Measurements from ENCODE around the gene TDRD3.
"Not testable (repeated sequence)": the region's sequence is repeated elsewhere in the genome, so short reads cannot be mapped to it uniquely, and the experiment has no call there.

Gene TDRD3

GRCh38 chr13:60398907-60399589 lies 2.0 kb downstream of the TDRD3 start:
- no peak for DNase-seq

- no peak for DNase-seq
Measured at GRCh38 chr13:60402022-60402421, 5.0 kb downstream of the TDRD3 start.

GRCh38 chr13:60407095-60407494 lies 10.1 kb downstream of the TDRD3 start:
- no peak for DNase-seq

GRCh38 chr13:60407852-60408251 lies 10.8 kb downstream of the TDRD3 start:
- not testable (repeated sequence) for DNase-seq

- not testable (repeated sequence) for DNase-seq
Measured at GRCh38 chr13:60409574-60410292, 12.7 kb downstream of the TDRD3 start.

- no peak for DNase-seq
Measured at GRCh38 chr13:60410299-60410698, 13.3 kb downstream of the TDRD3 start.

DNA sequence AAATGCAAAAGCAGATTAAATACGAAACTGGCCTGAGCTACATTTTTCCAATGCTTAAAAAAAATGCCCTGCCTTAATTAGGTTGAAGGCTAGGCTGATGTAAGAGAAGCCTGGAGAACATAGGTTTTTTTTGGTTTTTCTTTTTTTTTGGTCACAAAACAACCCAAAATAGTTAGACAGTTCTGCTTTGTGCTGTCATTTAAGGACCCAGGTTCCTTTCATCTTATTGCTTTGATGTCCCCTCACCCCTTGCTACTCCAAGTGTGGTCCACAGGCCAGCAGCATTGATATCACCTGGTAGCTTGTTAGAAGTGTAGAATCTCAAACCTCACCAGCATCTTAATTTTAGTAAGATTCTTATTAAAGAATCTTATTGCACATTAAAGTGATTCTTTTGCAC lies 14.4 kb downstream of the TDRD3 start:
- DNase-seq: no peak

DNA sequence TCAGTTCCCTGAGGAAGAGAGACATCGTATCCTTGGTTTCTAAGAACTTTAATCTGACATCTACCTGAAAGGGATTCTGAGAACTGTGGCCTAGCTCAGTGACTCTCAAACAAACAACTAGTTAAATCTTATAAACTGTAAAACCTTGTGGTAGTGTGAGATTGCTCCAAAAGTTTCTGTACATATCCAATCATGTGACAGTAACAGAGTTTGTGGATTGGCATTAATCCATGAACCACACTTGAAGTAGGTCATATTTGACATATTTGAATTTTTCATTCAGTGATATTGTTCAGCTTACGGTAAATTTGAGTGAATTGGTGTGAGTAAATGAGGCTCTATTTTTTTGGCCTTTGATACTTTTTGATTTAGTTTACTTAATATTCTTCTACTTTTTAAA lies 15.0 kb downstream of the TDRD3 start:
- DNase-seq: no peak

- no peak for DNase-seq
Measured at GRCh38 chr13:60412909-60413616, 16.0 kb downstream of the TDRD3 start.

DNA sequence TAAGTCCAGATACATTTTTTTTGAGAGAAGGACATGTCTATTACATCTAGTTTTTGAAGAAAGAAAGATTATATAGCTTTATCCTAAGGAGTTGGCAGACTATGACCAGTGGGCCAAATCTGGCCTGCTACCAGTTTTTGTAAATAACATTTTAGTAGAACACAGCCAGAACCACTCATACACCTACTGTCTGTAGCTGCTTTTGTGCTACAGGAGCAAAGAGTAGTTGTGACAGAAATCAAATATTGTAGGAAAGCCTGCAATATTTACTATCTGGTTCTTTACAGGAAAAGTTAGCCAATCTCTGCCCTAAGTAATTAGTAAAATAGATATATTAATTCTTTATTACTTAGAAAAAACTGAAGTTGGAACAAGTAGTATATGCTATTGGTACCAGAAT lies 17.2 kb downstream of the TDRD3 start:
- no peak for DNase-seq

GRCh38 chr13:60417734-60418133 lies 20.7 kb downstream of the TDRD3 start:
- no peak for DNase-seq

- no peak for DNase-seq
Measured at GRCh38 chr13:60418954-60419353, 21.9 kb downstream of the TDRD3 start.

DNA sequence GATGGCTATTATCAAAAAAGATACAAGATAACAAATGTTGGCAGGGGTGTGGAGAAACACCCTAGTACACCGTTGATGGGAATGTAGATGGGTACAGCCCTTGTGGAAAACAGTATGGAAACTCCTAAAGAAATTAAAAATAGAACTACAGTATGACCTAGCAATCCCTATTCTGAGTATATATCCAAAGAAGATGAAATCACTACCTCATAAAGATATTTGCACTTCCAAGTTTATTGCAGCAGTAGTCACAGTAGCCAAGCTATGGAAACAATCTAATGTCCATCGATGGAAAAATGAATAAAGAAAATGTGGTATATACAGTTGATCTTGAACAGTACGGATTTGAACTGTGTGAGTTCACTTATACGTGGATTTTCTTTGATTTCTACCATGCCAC lies 28.3 kb downstream of the TDRD3 start:
- no peak for DNase-seq

- no peak for DNase-seq
Measured at GRCh38 chr13:60426075-60426474, 29.1 kb downstream of the TDRD3 start.

DNA sequence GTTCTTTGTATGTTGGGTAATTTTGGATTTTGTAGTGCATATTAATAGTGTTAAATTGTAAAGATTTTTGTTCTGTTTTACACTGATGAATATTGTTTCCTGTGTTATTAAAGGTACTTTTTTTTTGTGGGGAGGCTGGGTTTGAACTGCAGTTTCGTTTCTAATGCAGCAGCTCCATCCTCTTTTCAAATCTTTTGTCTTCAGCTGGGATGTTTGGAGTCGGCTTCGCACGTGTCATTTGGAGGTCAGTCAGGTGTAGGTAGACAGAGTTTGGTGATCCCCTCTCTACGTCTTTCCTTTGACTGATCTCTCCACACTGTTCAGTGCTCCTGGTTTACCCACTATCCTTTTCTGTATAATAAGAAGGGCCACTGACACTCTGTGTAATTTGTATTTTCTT lies 30.3 kb downstream of the TDRD3 start:
- DNase-seq: no peak

- peak; percentile 47 for DNase-seq
Measured at GRCh38 chr13:60431108-60431700, 34.2 kb downstream of the TDRD3 start.

- no peak for DNase-seq
Measured at GRCh38 chr13:60433505-60433904, 36.5 kb downstream of the TDRD3 start.

DNA sequence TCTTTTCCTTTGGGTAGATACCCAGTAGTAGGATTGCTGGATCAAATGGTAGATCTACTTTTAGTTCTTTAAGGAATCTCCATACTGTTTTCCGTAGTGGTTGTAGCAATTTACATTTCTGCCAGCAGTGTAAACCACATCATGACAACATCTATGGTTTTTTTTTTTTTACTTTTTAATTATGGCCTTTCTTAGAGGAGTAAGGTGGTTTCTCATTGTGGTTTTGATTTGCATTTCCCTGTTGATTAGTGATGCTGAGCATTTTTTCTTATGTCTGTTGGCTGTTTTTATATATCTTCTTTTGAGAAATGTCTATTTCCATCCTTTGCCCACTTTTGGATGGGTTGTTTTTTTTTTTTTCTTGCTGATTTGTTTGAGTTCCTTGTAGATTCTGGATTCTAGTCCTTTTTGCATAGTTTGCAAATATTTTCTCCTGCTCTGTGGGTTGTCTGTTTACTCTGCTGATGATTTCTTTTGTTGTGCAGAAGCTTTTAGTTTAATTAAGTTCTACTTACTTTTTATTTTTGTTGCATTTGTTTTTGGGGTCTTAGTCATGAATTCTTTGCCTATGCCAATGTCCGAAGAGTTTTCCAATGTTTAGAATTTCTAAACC lies 38.8 kb downstream of the TDRD3 start:
- DNase-seq: no peak

DNA sequence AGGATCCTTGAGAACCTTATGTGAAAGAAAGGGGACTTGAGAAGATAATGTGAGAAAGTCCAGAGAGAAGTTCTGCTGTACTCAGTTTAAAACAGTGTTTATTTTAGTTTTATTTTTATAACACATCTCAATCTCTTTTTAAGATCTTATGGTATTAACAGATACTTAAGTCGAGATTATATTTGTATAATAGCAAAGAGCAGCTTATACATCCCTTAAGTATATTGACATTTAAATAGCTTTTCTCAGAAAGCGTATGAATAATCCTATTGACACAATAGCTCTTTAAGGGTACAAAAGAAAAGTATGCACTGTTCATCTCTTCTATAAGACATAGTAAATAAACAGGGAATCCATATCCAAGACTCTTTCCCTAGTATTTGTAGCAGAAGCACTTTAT lies 42.2 kb downstream of the TDRD3 start:
- DNase-seq: no peak

DNA sequence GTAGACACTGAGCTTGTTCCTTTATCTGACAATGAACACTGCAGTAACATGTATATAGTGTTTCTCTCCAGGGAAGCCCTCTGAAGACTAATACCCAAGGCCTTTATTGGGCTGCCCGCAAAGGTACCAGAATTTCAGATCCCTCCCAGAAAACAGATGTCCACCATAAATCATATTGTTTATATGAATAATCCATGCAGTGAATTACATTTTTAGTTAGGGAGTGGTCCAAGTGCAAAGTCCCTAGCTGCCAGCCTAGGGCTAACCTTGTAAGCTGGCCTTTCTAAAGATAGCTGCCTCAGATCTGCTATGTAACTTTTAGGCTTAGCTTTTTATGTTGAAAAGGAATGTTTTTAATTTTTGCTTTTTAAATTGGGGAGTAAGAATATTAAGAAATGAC lies 44.7 kb downstream of the TDRD3 start:
- DNase-seq: no peak

GRCh38 chr13:60448907-60449510 lies 52.0 kb downstream of the TDRD3 start:
- peak; percentile 25 for DNase-seq

- no peak for DNase-seq
Measured at GRCh38 chr13:60453490-60453889, 56.5 kb downstream of the TDRD3 start.

DNA sequence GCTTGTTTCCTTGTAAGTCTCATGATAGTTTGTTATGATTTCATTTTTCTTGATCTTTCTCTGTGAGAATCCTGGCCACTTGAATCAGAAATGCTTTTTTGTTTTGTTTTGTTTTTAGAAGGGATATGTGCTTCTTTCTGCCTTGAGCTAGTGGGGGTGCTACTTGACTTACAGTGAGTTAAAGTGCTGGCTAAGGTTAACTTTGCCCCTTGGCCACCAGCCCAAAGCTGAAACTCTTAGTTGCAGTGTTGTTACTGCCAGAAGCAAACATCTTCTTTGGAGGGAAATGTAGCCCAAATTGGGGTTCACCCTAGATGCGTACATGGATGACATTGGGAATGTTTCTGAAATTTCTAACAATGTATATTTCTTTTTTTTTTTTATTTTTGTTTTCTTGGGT lies 57.4 kb downstream of the TDRD3 start:
- no peak for DNase-seq
